Loucy (cell line): Measurements from ENCODE around the gene ERI2.
"Not testable (repeated sequence)": the region's sequence is repeated elsewhere in the genome, so short reads cannot be mapped to it uniquely, and the experiment has no call there.

Experiments
- H2AFZ ChIP-seq: fragments of 200-600 bp; sonication (generic); 2 replicates; pipeline ENCODE4 v1.6.0; 2016; ENCODE audit warnings: antibody characterized with exemption, mild to moderate bottlenecking, low read length, moderate library complexity
- H3F3A ChIP-seq: fragments of 200-600 bp; 2 replicates; pipeline ENCODE4 v1.6.0; 2016; ENCODE audit warnings: antibody characterized with exemption, low read depth, mild to moderate bottlenecking
- H3K27me3 ChIP-seq: fragments of 200-600 bp; sonication (generic); 2 replicates; pipeline ENCODE4 v1.6.1; 2014; ENCODE audit warnings: low read length, mild to moderate bottlenecking; ENCODE audit not compliant: insufficient read depth, poor library complexity, severe bottlenecking
- H3K36me3 ChIP-seq: fragments of 200-600 bp; sonication (generic); 2 replicates; pipeline ENCODE4 v1.6.1; 2016; ENCODE audit warnings: low read length; ENCODE audit not compliant: insufficient read depth
- H3K4me1 ChIP-seq: fragments of 200-600 bp; sonication (generic); 2 replicates; pipeline ENCODE4 v1.5.1; 2014; ENCODE audit warnings: low read length, mild to moderate bottlenecking; ENCODE audit not compliant: insufficient read depth, poor library complexity, severe bottlenecking
- H3K4me2 ChIP-seq: fragments of 200-600 bp; sonication (generic); 2 replicates; pipeline ENCODE4 v1.6.0; 2014; ENCODE audit warnings: antibody characterized with exemption, low read length, low read depth, mild to moderate bottlenecking; ENCODE audit not compliant: poor library complexity, severe bottlenecking
- H3K4me3 ChIP-seq: fragments of 200-600 bp; sonication (generic); 2 replicates; pipeline ENCODE4 v1.5.1; 2014; ENCODE audit warnings: low read length, mild to moderate bottlenecking, mixed read lengths; ENCODE audit not compliant: poor library complexity, severe bottlenecking
- H3K79me2 ChIP-seq: fragments of 200-600 bp; sonication (generic); 2 replicates; pipeline ENCODE4 v1.6.1; 2014; ENCODE audit warnings: low read length; ENCODE audit not compliant: insufficient read depth
- H3K9ac ChIP-seq: fragments of 200-600 bp; sonication (generic); 2 replicates; pipeline ENCODE4 v1.6.0; 2014; ENCODE audit warnings: mild to moderate bottlenecking, low read depth, low read length, moderate library complexity; ENCODE audit not compliant: poor library complexity, severe bottlenecking
- H3K9me2 ChIP-seq: fragments of 200-600 bp; sonication (generic); replicated peaks from 2 replicates; pipeline ENCODE4 v1.6.1; 2016; ENCODE audit warnings: low read depth, low read length, mixed read lengths
- H3K9me3 ChIP-seq: fragments of 200-600 bp; sonication (generic); 2 replicates; pipeline ENCODE4 v1.6.1; 2014; ENCODE audit warnings: mild to moderate bottlenecking, antibody characterized with exemption, low read length, low read depth; ENCODE audit not compliant: insufficient read depth
- H4K20me1 ChIP-seq: fragments of 200-600 bp; sonication (generic); 2 replicates; pipeline ENCODE4 v1.6.0; 2014; ENCODE audit warnings: antibody characterized with exemption, low read length, mild to moderate bottlenecking; ENCODE audit not compliant: insufficient read depth, poor library complexity, severe bottlenecking
- CTCF ChIP-seq: fragments of 200-600 bp; sonication (generic); conservative IDR thresholded peaks from 2 replicates; pipeline ENCODE4 v1.5.1; 2014; ENCODE audit warnings: mild to moderate bottlenecking, antibody characterized with exemption, low read length
- EZH2phosphoT487 ChIP-seq: fragments of 200-600 bp; IDR thresholded peaks from 2 replicates; pipeline ENCODE4 v1.6.1; 2018; ENCODE audit warnings: antibody characterized with exemption, mild to moderate bottlenecking, moderate library complexity, borderline replicate concordance

Gene ERI2

GRCh38 chr16:20811889-20812439 lies 5.7 kb upstream of the ERI2 start:
- Histone ChIP-seq H3K4me2 (peak overlapping the region; percentile 33), H3K4me1 (peaks cover 86% of the 10 kb centered on the region), H3K9me2 (no peaks in the 10 kb centered on the region), H3K9me3 (no peaks in the 10 kb centered on the region), H3K27me3 (no peaks in the 10 kb centered on the region), H3K79me2 (peaks cover 33% of the 10 kb centered on the region), H2AFZ (no peak overlapping the region), H3K36me3 (no peaks in the 10 kb centered on the region), H4K20me1 (no peaks in the 10 kb centered on the region), H3F3A (peaks cover 3% of the 10 kb centered on the region; the same call in 1 of the 2 replicates), H3K4me3 (no peak overlapping the region), H3K9ac (no peak overlapping the region)
- TF ChIP-seq CTCF (no peak), EZH2phosphoT487 (no peak)

- peaks cover 57% of the 10 kb centered on the region for H3K4me1 ChIP-seq
- no peaks in the 10 kb centered on the region for H3K36me3 ChIP-seq
- no peak overlapping the region for H2AFZ ChIP-seq
- peaks cover 53% of the 10 kb centered on the region for H3K79me2 ChIP-seq
- H3K4me2 ChIP-seq = peak overlapping the region; percentile 97
- no peaks in the 10 kb centered on the region for H3K9me2 ChIP-seq
- H4K20me1 ChIP-seq = no peaks in the 10 kb centered on the region
- H3F3A ChIP-seq = peaks cover 5% of the 10 kb centered on the region; the same call in 1 of the 2 replicates
- H3K9ac ChIP-seq = peak overlapping the region; percentile 99
- H3K27me3 ChIP-seq = no peaks in the 10 kb centered on the region
- TF ChIP-seq EZH2phosphoT487 = no peak
- TF ChIP-seq CTCF = no peak
- H3K9me3 ChIP-seq = no peaks in the 10 kb centered on the region
- peak overlapping the region; percentile 82 for H3K4me3 ChIP-seq
Measured at GRCh38 chr16:20807862-20808261, 1.6 kb upstream of the ERI2 start.

- not testable (repeated sequence) for H3K36me3 ChIP-seq, H3K27me3 ChIP-seq, H3F3A ChIP-seq, H3K9me3 ChIP-seq, H3K9me2 ChIP-seq, H4K20me1 ChIP-seq
- peaks cover 56% of the 10 kb centered on the region for H3K79me2 ChIP-seq
- peaks cover 51% of the 10 kb centered on the region for H3K4me1 ChIP-seq
- H3K9ac ChIP-seq = peak overlapping the region; percentile 99
- peak overlapping the region; percentile 82 for H3K4me3 ChIP-seq
- H2AFZ ChIP-seq = peak overlapping the region; percentile 72
- peak overlapping the region; percentile 97 for H3K4me2 ChIP-seq
Measured at GRCh38 chr16:20805684-20806167, 546 bp downstream of the ERI2 start.

- H3K4me1 ChIP-seq = peaks cover 42% of the 10 kb centered on the region
- no peaks in the 10 kb centered on the region for H3K27me3 ChIP-seq
- peak overlapping the region; percentile 54 for H3K4me2 ChIP-seq
- TF ChIP-seq CTCF (no peak), EZH2phosphoT487 (no peak)
- no peaks in the 10 kb centered on the region for H3K36me3 ChIP-seq
- H3K9ac ChIP-seq = peak overlapping the region; percentile 43
- no peaks in the 10 kb centered on the region for H3K9me2 ChIP-seq
- H2AFZ ChIP-seq = no peak overlapping the region
- H3K9me3 ChIP-seq = no peaks in the 10 kb centered on the region
- H3K79me2 ChIP-seq = peaks cover 40% of the 10 kb centered on the region
- H4K20me1 ChIP-seq = no peaks in the 10 kb centered on the region
- peak overlapping the region; percentile 41 for H3K4me3 ChIP-seq
- H3F3A ChIP-seq = peaks cover 9% of the 10 kb centered on the region
Measured at GRCh38 chr16:20803561-20804214, 2.6 kb downstream of the ERI2 start.
